GM23248 (cell line): Measurements from ENCODE around the gene TTBK2.

Experiments
- EZH2 ChIP-seq: fragments of 200-600 bp; sonication (generic); IDR thresholded peaks from 2 replicates; pipeline ENCODE4 v1.6.1; 2018; ENCODE audit warnings: antibody characterized with exemption, mild to moderate bottlenecking; ENCODE audit not compliant: insufficient read depth, poor library complexity, severe bottlenecking
- EZH2phosphoT487 ChIP-seq: fragments of 200-600 bp; sonication (generic); IDR thresholded peaks from 2 replicates; pipeline ENCODE4 v1.6.1; 2018; ENCODE audit warnings: antibody characterized with exemption, moderate library complexity, mild to moderate bottlenecking, low read depth; ENCODE audit not compliant: insufficient read depth

DNA sequence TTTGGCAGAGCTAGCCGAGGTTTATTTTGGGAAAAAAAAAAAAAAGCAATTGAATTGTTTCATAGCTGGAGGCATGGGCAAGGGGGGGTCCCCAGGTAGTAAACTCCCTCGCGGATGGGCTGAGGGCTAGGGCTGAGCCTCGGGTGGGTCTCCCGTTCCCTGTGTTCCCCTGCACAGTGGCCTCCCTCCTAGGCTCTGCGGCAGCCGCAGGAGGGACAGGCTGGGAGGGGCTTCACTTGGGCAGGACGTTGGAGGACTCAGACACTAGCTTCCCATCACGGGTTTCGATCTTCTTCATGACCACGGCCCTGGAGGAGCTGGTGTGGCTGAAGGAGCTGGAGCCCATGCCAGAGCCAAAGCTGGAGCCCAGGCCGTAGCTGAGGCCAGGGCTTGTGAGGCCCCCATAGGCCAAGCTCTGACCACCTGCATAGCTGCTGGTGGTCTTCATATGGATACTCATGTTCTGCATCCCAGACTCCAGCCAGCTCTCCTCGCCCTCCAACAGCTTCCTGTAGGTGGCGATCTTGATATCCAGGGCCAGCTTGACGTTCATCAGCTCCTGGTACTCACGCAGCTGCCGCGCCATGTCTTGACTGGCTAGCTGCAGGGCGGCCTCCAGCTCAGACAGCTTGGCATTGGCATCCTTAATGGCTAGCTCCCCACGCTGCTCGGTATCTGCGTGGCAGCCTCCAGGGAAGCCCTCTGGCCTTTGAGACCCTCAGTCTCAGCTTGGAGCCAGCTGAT lies 119.7 kb downstream of the TTBK2 start:
- TF ChIP-seq EZH2 (no peak), EZH2phosphoT487 (no peak)
